Lower lobe of right lung (tissue), 2 donors: ENCODE measurements around the gene TMEM59. TPM values are rescaled to one million over a fixed set of nuclear protein-coding genes. Genes with fewer than 3 reads are reported as not detected.
"Not testable (repeated sequence)": the region's sequence is repeated elsewhere in the genome, so short reads cannot be mapped to it uniquely, and the experiment has no call there.

Experiments used
- ATAC-seq, 2 donors: fragments of 200-7000 bp; cut with Tn5 transposase; one replicate each; pipeline ENCODE4 v1.9.1; 2020 to 2022; ENCODE audit warnings: mild to moderate bottlenecking in 2 of 2, moderate library complexity in 2 of 2
- DNase-seq: peaks from one replicate; pipeline ENCODE4 v3.0.0-alpha.2; 2020
- H3K27ac ChIP-seq: fragments of 200-600 bp; one replicate; pipeline ENCODE4 v1.8.0; 2022
- H3K27me3 ChIP-seq: fragments of 200-600 bp; one replicate; pipeline ENCODE4 v1.8.0; 2022; ENCODE audit warnings: low read depth
- H3K36me3 ChIP-seq: fragments of 200-600 bp; one replicate; pipeline ENCODE4 v1.8.0; 2022; ENCODE audit warnings: mild to moderate bottlenecking
- H3K4me1 ChIP-seq: fragments of 200-600 bp; one replicate; pipeline ENCODE4 v1.8.0; 2022
- H3K4me3 ChIP-seq: fragments of 200-600 bp; one replicate; pipeline ENCODE4 v1.8.0; 2022; ENCODE audit warnings: mild to moderate bottlenecking
- H3K9me3 ChIP-seq: fragments of 200-600 bp; one replicate; pipeline ENCODE4 v1.8.0; 2022
- CTCF ChIP-seq: fragments of 200-600 bp; IDR thresholded peaks from one replicate; pipeline ENCODE4 v1.8.0; 2022; ENCODE audit warnings: antibody characterized with exemption, mild to moderate bottlenecking
- intact Hi-C: fragments of 100-400 bp; cut with DNase I; formaldehyde crosslinking; loops from one replicate; pipeline ENCODE4 v1.11.0; 2022
- total RNA-seq: library from RNA; stranded (reverse); fragmentation: NEBNext Ultra II Directional; extraction: Animal tissue kit (Norgen Biotek cat#: 25700); gene quantifications from one replicate; pipeline ENCODE4 v1.2.1, GENCODE V29; 2021
- donor health status: DM: no; HTN: yes; CAD: no; lungs with severe emphysema.

TMEM59 gene
- total RNA-seq, 1 donor from 2014 or later: 475 TPM

GRCh38 chr1:54045496-54045895, 7.5 kb downstream of the TMEM59 start:
- Histone ChIP-seq H3K9me3 (no peaks in the 10 kb centered on the region), H3K36me3 (peaks cover 45% of the 10 kb centered on the region), H3K27me3 (no peaks in the 10 kb centered on the region), H3K4me3 (no peak overlapping the region), H3K27ac (no peak overlapping the region), H3K4me1 (peaks cover 40% of the 10 kb centered on the region)
- no peak for TF ChIP-seq CTCF
- DNase-seq (no peak), ATAC-seq (no peak)
- intact Hi-C loops: no loop called here

- TF ChIP-seq CTCF: no peak
- Histone ChIP-seq H3K27me3 (no peaks in the 10 kb centered on the region), H3K36me3 (peaks cover 82% of the 10 kb centered on the region), H3K4me1 (peaks cover 6% of the 10 kb centered on the region), H3K9me3 (no peaks in the 10 kb centered on the region), H3K27ac (no peak overlapping the region), H3K4me3 (no peak overlapping the region)
- intact Hi-C loops: no loop called here
- no peak for DNase-seq
- ATAC-seq: no peak
Observed at GRCh38 chr1:54041806-54042205, 11.2 kb downstream of the TMEM59 start.

- TF ChIP-seq CTCF: no peak
- peaks cover 100% of the 10 kb centered on the region for H3K36me3 ChIP-seq
- H3K4me1 ChIP-seq: no peaks in the 10 kb centered on the region
- no peak overlapping the region for H3K4me3 ChIP-seq
- H3K9me3 ChIP-seq: no peaks in the 10 kb centered on the region
- H3K27me3 ChIP-seq: no peaks in the 10 kb centered on the region
- DNase-seq (no peak), ATAC-seq (no peak)
- H3K27ac ChIP-seq: no peak overlapping the region
- intact Hi-C loops: no loop called here
Observed at GRCh38 chr1:54037476-54037875, 15.5 kb downstream of the TMEM59 start.

- intact Hi-C loops: no loop called here
- no peaks in the 10 kb centered on the region for H3K27me3 ChIP-seq
- no peaks in the 10 kb centered on the region for H3K9me3 ChIP-seq
- no peak for TF ChIP-seq CTCF
- H3K27ac ChIP-seq: no peak overlapping the region
- DNase-seq (no peak), ATAC-seq (no peak)
- no peak overlapping the region for H3K4me3 ChIP-seq
- peaks cover 44% of the 10 kb centered on the region for H3K36me3 ChIP-seq
- no peaks in the 10 kb centered on the region for H3K4me1 ChIP-seq
Observed at GRCh38 chr1:54028306-54029251, 24.4 kb downstream of the TMEM59 start.

GRCh38 chr1:54027848-54028247, 25.2 kb downstream of the TMEM59 start:
- no peak for TF ChIP-seq CTCF
- Histone ChIP-seq H3K27me3 (no peaks in the 10 kb centered on the region), H3K9me3 (no peaks in the 10 kb centered on the region), H3K36me3 (peaks cover 37% of the 10 kb centered on the region), H3K27ac (no peak overlapping the region), H3K4me1 (no peaks in the 10 kb centered on the region), H3K4me3 (no peak overlapping the region)
- DNase-seq (no peak), ATAC-seq (no peak)
- intact Hi-C loops: no loop called here

GRCh38 chr1:54024811-54025210, 28.2 kb downstream of the TMEM59 start:
- H3K4me1 ChIP-seq, ATAC-seq, H3K9me3 ChIP-seq, H3K27me3 ChIP-seq, H3K27ac ChIP-seq, H3K4me3 ChIP-seq, H3K36me3 ChIP-seq, intact Hi-C loops, DNase-seq: not testable (repeated sequence)
